ENCODE data around the gene FAAP20. TPM values are rescaled to one million over a fixed set of nuclear protein-coding genes. Genes with fewer than 3 reads are reported as not detected.

The FAAP20 gene
- total and polyA plus RNA-seq, 2 donors (not counting 1 experiment from before 2014, with no cell fraction given): 31.2 to 68.1 TPM

GRCh38 chr1:2144501-2145090 is 50.0 kb downstream of the FAAP20 start:
- CTCF ChIA-PET: interaction anchor here (0.6 kb wide), 1 partner anchor 19 kb away, joined by 3 read pairs; no protein-coding TSS in a partner anchor
- Histone ChIP-seq H4K20me1 (ENCODE audit: control insufficient read depth, insufficient read depth, low read length, poor library complexity, severe bottlenecking) (peaks cover 6% of the 10 kb centered on the region), H3K79me2 (ENCODE audit: control insufficient read depth, insufficient read depth, low read length) (no peaks in the 10 kb centered on the region), H3K9ac (ENCODE audit: low read length) (no peak overlapping the region), H3K4me1 (ENCODE audit: control insufficient read depth in 2 of 2, insufficient read depth in 2 of 2, low read length in 2 of 2) (peaks cover 8 to 15% of the 10 kb centered on the region in 2 donors), H3K4me3 (ENCODE audit: control extremely low read depth in 1 of 5, extremely low read depth in 1 of 5, insufficient read depth in 1 of 5, low read depth in 2 of 5, low read length in 4 of 5) (no peak overlapping the region), H3K4me2 (replicated peaks; ENCODE audit: low read depth, low read length, poor library complexity, severe bottlenecking) (no peak overlapping the region), H3K36me3 (replicated peaks in 1 of 2; ENCODE audit: control extremely low read depth in 1 of 2, control insufficient read depth in 1 of 2, extremely low read depth in 1 of 2, insufficient read depth in 2 of 2, low read length in 1 of 2) (peaks cover 0 to 8% of the 10 kb centered on the region in 2 experiments), H2AFZ (ENCODE audit: insufficient read depth, low read depth, low read length, poor library complexity, severe bottlenecking) (no peak overlapping the region), H3K27me3 (replicated peaks in 1 of 4; ENCODE audit: control extremely low read depth in 1 of 4, control insufficient read depth in 3 of 4, insufficient read depth in 4 of 4, low read length in 3 of 4) (no peaks in the 10 kb centered on the region), H3K9me3 (ENCODE audit: control extremely low read depth in 1 of 3, control insufficient read depth in 2 of 3, insufficient read depth in 1 of 3, low read length in 2 of 3) (no peaks in the 10 kb centered on the region), H3K27ac (ENCODE audit: low read length in 2 of 2) (no peak overlapping the region)
- Mint-ChIP-seq H3K9me3 (ENCODE audit: insufficient read depth) (no peaks in the 10 kb centered on the region), H3K4me1 (peaks cover 3% of the 10 kb centered on the region), H3K4me3 (no peak overlapping the region), H3K27ac (no peak overlapping the region), H3K27me3 (no peaks in the 10 kb centered on the region)
- DNase-seq (no peak), ATAC-seq (ENCODE audit: low read depth) (no peak)
- WGBS (ENCODE audit: insufficient coverage): 91% methylated on average over 15 of the region's 15 CpGs
- POLR2A ChIA-PET: no interaction called here
- intact Hi-C loops (cut with micrococcal nuclease): no loop called here
- TF ChIP-seq EZH2 (IDR thresholded peaks at IDR 0.05; ENCODE audit: borderline replicate concordance, insufficient read depth, low read depth, low read length, poor library complexity, severe bottlenecking) (no peak), CTCF (IDR thresholded peaks at IDR 0.05) (no peak)

GRCh38 chr1:2143814-2144500 is 50.6 kb downstream of the FAAP20 start:
- peaks cover 6% of the 10 kb centered on the region for H4K20me1 ChIP-seq (ENCODE audit: control insufficient read depth, insufficient read depth, low read length, poor library complexity, severe bottlenecking)
- POLR2A ChIA-PET: no interaction called here
- H3K4me1 ChIP-seq (ENCODE audit: control insufficient read depth in 2 of 2, insufficient read depth in 2 of 2, low read length in 2 of 2): peaks cover 8 to 12% of the 10 kb centered on the region in 2 donors
- DNase-seq (no peak), ATAC-seq (ENCODE audit: low read depth) (no peak)
- H3K4me3 ChIP-seq (ENCODE audit: control extremely low read depth in 1 of 5, extremely low read depth in 1 of 5, insufficient read depth in 1 of 5, low read depth in 2 of 5, low read length in 4 of 5): no peak overlapping the region
- CTCF ChIA-PET: interaction anchor here (1.4 kb wide), 1 partner anchor 51 kb away, joined by 3 read pairs; no protein-coding TSS in a partner anchor
- H3K4me3 Mint-ChIP-seq: no peak overlapping the region
- intact Hi-C loops (cut with micrococcal nuclease): no loop called here
- H3K27me3 Mint-ChIP-seq: no peaks in the 10 kb centered on the region
- TF ChIP-seq EZH2 (IDR thresholded peaks at IDR 0.05; ENCODE audit: borderline replicate concordance, insufficient read depth, low read depth, low read length, poor library complexity, severe bottlenecking) (no peak), CTCF (IDR thresholded peaks at IDR 0.05) (no peak)
- H3K27ac Mint-ChIP-seq: no peak overlapping the region
- no peaks in the 10 kb centered on the region for H3K9me3 ChIP-seq (ENCODE audit: control extremely low read depth in 1 of 3, control insufficient read depth in 2 of 3, insufficient read depth in 1 of 3, low read length in 2 of 3)
- no peaks in the 10 kb centered on the region for H3K79me2 ChIP-seq (ENCODE audit: control insufficient read depth, insufficient read depth, low read length)
- H3K4me2 ChIP-seq (replicated peaks; ENCODE audit: low read depth, low read length, poor library complexity, severe bottlenecking): no peak overlapping the region
- no peak overlapping the region for H3K27ac ChIP-seq (ENCODE audit: low read length in 2 of 2)
- no peak overlapping the region for H3K9ac ChIP-seq (ENCODE audit: low read length)
- H3K9me3 Mint-ChIP-seq (ENCODE audit: insufficient read depth): no peaks in the 10 kb centered on the region
- H3K36me3 ChIP-seq (replicated peaks in 1 of 2; ENCODE audit: control extremely low read depth in 1 of 2, control insufficient read depth in 1 of 2, extremely low read depth in 1 of 2, insufficient read depth in 2 of 2, low read length in 1 of 2): peaks cover 0 to 8% of the 10 kb centered on the region in 2 experiments
- H3K4me1 Mint-ChIP-seq: peaks cover 4% of the 10 kb centered on the region
- WGBS (ENCODE audit: insufficient coverage): 95% methylated on average over 26 of the region's 30 CpGs
- no peak overlapping the region for H2AFZ ChIP-seq (ENCODE audit: insufficient read depth, low read depth, low read length, poor library complexity, severe bottlenecking)
- H3K27me3 ChIP-seq (replicated peaks in 1 of 4; ENCODE audit: control extremely low read depth in 1 of 4, control insufficient read depth in 3 of 4, insufficient read depth in 4 of 4, low read length in 3 of 4): no peaks in the 10 kb centered on the region

Measured in B cell (primary cell).